NCI-H748 (cell line): ENCODE measurements around the gene DNAJC18.
"Not testable (repeated sequence)": the region's sequence is repeated elsewhere in the genome, so short reads cannot be mapped to it uniquely, and the experiment has no call there.

Source experiments
- DNase-seq: peaks from one replicate; lab custom pipeline; 2025; ENCODE audit not compliant: unreplicated experiment; lab: John Stamatoyannopoulos, UW

DNAJC18 gene

GRCh38 chr5:139439013-139439903 is at the start of gene DNAJC18:
Gene DNAJC18, minus strand, starts transcription at chr5:139439525. Its CDS starts 80 bp downstream, at chr5:139439445.
- DNase-seq, result peak; percentile 97

GRCh38 chr5:139488260-139488659 is 48.9 kb upstream of the DNAJC18 start:
- no peak for DNase-seq

GRCh38 chr5:139486201-139486600 is 46.9 kb upstream of the DNAJC18 start:
- DNase-seq, result no peak

GRCh38 chr5:139482890-139483208 is 43.5 kb upstream of the DNAJC18 start:
- DNase-seq, result not testable (repeated sequence)

- peak; percentile 15 for DNase-seq
Observed at GRCh38 chr5:139482050-139482889, 42.9 kb upstream of the DNAJC18 start, which contains the start of gene STING1. Gene STING1, minus strand, starts transcription at chr5:139482758. Its CDS starts 1,054 bp downstream, at chr5:139481704.

GRCh38 chr5:139481580-139482049 is 42.3 kb upstream of the DNAJC18 start:
- DNase-seq, result no peak

GRCh38 chr5:139481122-139481533 is 41.8 kb upstream of the DNAJC18 start:
- no peak for DNase-seq

GRCh38 chr5:139479729-139480128 is 40.4 kb upstream of the DNAJC18 start:
- DNase-seq, result not testable (repeated sequence)

GRCh38 chr5:139478657-139479423 is 39.5 kb upstream of the DNAJC18 start:
- DNase-seq, result not testable (repeated sequence)

GRCh38 chr5:139475865-139476617 is 36.7 kb upstream of the DNAJC18 start:
- no peak for DNase-seq

GRCh38 chr5:139474890-139475791 is 35.8 kb upstream of the DNAJC18 start:
- DNase-seq, result no peak

- no peak for DNase-seq
Observed at GRCh38 chr5:139473565-139473964, 34.2 kb upstream of the DNAJC18 start.

GRCh38 chr5:139473105-139473504 is 33.8 kb upstream of the DNAJC18 start:
- DNase-seq, result no peak

- DNase-seq, result no peak
Observed at GRCh38 chr5:139472386-139473030, 33.2 kb upstream of the DNAJC18 start.

- DNase-seq, result no peak
Observed at GRCh38 chr5:139470821-139471300, 31.5 kb upstream of the DNAJC18 start, which contains the start of gene SMIM33. Gene SMIM33, plus strand, starts transcription at chr5:139471004. Its CDS starts 118 bp downstream, at chr5:139471122.

- DNase-seq, result no peak
Observed at GRCh38 chr5:139468421-139468931, 29.2 kb upstream of the DNAJC18 start.

- no peak for DNase-seq
Observed at GRCh38 chr5:139462586-139463276, 23.4 kb upstream of the DNAJC18 start, which contains the start of gene ECSCR. Gene ECSCR, minus strand, starts transcription at chr5:139462743. Its CDS starts 73 bp downstream, at chr5:139462670.
